HL-60/S4 treated with phorbol 12-myristate 13-acetate at 8.2 ng/mL for 4 days and 3 days (cell line): Measurements from ENCODE around the gene SETD2.
"Not testable (repeated sequence)": the region's sequence is repeated elsewhere in the genome, so short reads cannot be mapped to it uniquely, and the experiment has no call there.

ENCODE experiments used
- in situ Hi-C: fragments of 300-500 bp; cut with MboI; formaldehyde crosslinking; loops from 2 replicates; pipeline ENCODE4 v1.15.0; 2022; ENCODE audit warnings: low sequenced_read_pairs

SETD2 gene

GRCh38 chr3:47042231-47042791, 121.6 kb downstream of the SETD2 start:
- in situ Hi-C loops, result no loop called here

- in situ Hi-C loops, result no loop called here
These were observed 122.8 kb downstream of the SETD2 start for GRCh38 chr3:47041114-47041513.

GRCh38 chr3:47037302-47037701, 126.6 kb downstream of the SETD2 start:
- in situ Hi-C loops, result not testable (repeated sequence)

- in situ Hi-C loops, result no loop called here
These were observed 127.8 kb downstream of the SETD2 start for GRCh38 chr3:47036145-47036544.

GRCh38 chr3:47035645-47036044, 128.3 kb downstream of the SETD2 start:
- in situ Hi-C loops, result no loop called here

- in situ Hi-C loops, result no loop called here
These were observed 128.9 kb downstream of the SETD2 start for GRCh38 chr3:47034868-47035489.

- in situ Hi-C loops, result not testable (repeated sequence)
These were observed 132.9 kb downstream of the SETD2 start for GRCh38 chr3:47031041-47031440.

GRCh38 chr3:47028667-47029066, 135.2 kb downstream of the SETD2 start:
- in situ Hi-C loops, result no loop called here

- in situ Hi-C loops, result no loop called here
These were observed 135.8 kb downstream of the SETD2 start for GRCh38 chr3:47028146-47028545.

GRCh38 chr3:47026432-47026831, 137.5 kb downstream of the SETD2 start:
- in situ Hi-C loops, result not testable (repeated sequence)

- in situ Hi-C loops, result no loop called here
These were observed 139.0 kb downstream of the SETD2 start for GRCh38 chr3:47024932-47025331.

- in situ Hi-C loops, result no loop called here
These were observed 141.3 kb downstream of the SETD2 start for GRCh38 chr3:47022641-47023071.

- in situ Hi-C loops, result no loop called here
These were observed 143.6 kb downstream of the SETD2 start for GRCh38 chr3:47020311-47020710.

- in situ Hi-C loops, result no loop called here
These were observed 144.7 kb downstream of the SETD2 start for GRCh38 chr3:47019201-47019600.

GRCh38 chr3:47018269-47018611, 145.7 kb downstream of the SETD2 start:
- in situ Hi-C loops, result no loop called here

GRCh38 chr3:47017504-47018268, 146.2 kb downstream of the SETD2 start:
- in situ Hi-C loops, result no loop called here

- in situ Hi-C loops, result no loop called here
These were observed 146.9 kb downstream of the SETD2 start for GRCh38 chr3:47016934-47017435.

GRCh38 chr3:47016086-47016933, 147.6 kb downstream of the SETD2 start:
- in situ Hi-C loops, result no loop called here

- in situ Hi-C loops, result no loop called here
These were observed 148.8 kb downstream of the SETD2 start for GRCh38 chr3:47015151-47015550.

- in situ Hi-C loops, result no loop called here
These were observed 149.9 kb downstream of the SETD2 start for GRCh38 chr3:47014036-47014435.

- in situ Hi-C loops, result no loop called here
These were observed 150.7 kb downstream of the SETD2 start for GRCh38 chr3:47013231-47013630.
